ENCODE results near the gene LRRN4CL.
A peak's percentile ranks its signal among the peaks of the same experiment; 100 is the strongest.

DNA sequence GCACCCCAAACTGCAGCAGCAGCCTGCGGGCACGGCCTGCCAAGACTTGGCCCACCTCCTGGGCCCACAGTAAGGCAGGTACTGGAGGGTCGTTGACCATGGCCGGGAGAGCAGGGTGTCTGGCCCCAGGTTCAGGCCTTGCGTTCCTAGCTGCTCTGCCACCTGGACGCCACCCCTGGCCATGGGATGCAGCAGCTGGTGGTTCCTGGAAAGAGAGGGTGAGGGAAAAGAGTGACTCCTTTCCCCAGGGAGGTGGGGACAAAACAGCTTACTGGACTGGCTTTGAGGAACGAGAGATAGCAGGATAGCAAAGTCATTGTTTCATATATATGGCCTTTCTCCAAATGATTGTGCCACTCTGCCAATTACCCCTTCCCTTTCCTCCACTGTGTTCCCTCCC is 16.1 kb upstream of the LRRN4CL start:
- TF ChIP-seq EZH2 (IDR thresholded peaks at IDR 0.05; ENCODE audit: borderline replicate concordance, low read length) (no peak), CTCF (conservative IDR thresholded peaks at IDR 0.05 in 1 of 2, IDR thresholded peaks at IDR 0.05 in 1 of 2; ENCODE audit: extremely low read depth in 1 of 2, insufficient read depth in 1 of 2, low read depth in 1 of 2, low read length in 2 of 2) (peak; percentile 10 to 28)
